ENCODE measurements around the gene PDZK1.
"Not testable (repeated sequence)": the region's sequence is repeated elsewhere in the genome, so short reads cannot be mapped to it uniquely, and the experiment has no call there.

- TF ChIP-seq CTCF, POLR2A, POLR2AphosphoS5 (IDR thresholded peaks at IDR 0.05): not testable (repeated sequence)
Measured at GRCh38 chr1:145718465-145718864, 11.3 kb upstream of the PDZK1 start.

All from breast epithelium (tissue), 3 donors.